HepG2 (cell line): ENCODE data around the gene MYO18B.

ENCODE experiments used
- CEBPG ChIP-seq: IDR thresholded peaks from 2 replicates; pipeline ENCODE4 v1.6.1; 2016
- GABPA ChIP-seq, 2 experiments: IDR thresholded peaks; 2 replicates each; pipeline ENCODE4 v1.6.1; 2011 to 2016; ENCODE audit warnings: low read depth in 2 of 2, low read length in 1 of 2, missing biosample characterization in 1 of 2, missing genetic modification characterization in 1 of 2
- MXD4 ChIP-seq: IDR thresholded peaks from 2 replicates; pipeline ENCODE4 v1.6.1; 2016; ENCODE audit warnings: mild to moderate bottlenecking, missing biosample characterization, missing genetic modification reagents
- ZNF124 ChIP-seq: sonication (generic); formaldehyde crosslinking; IDR thresholded peaks from 2 replicates; pipeline ENCODE4 v1.4.0; 2020; ENCODE audit warnings: missing genetic modification reagents
- ZNF331 ChIP-seq: sonication (generic); formaldehyde crosslinking; IDR thresholded peaks from 2 replicates; pipeline ENCODE4 v1.4.0; 2020; ENCODE audit warnings: missing genetic modification reagents
- ZSCAN5A ChIP-seq: sonication (generic); formaldehyde crosslinking; IDR thresholded peaks from 2 replicates; pipeline ENCODE4 v1.8.0; 2022; ENCODE audit warnings: mild to moderate bottlenecking, missing genetic modification reagents, borderline replicate concordance
- TF ChIP-seq, protein P1 (sequence below): sonication (generic); formaldehyde crosslinking; IDR thresholded peaks from 2 replicates; pipeline ENCODE4 v1.4.0; 2020; ENCODE audit warnings: mild to moderate bottlenecking, missing genetic modification reagents
- TF ChIP-seq, protein P2 (sequence below), 2 experiments: IDR thresholded peaks; 2 replicates each; pipeline ENCODE4 v1.6.1; 2011 to 2012; ENCODE audit warnings: low read length in 2 of 2, borderline replicate concordance in 1 of 2, low read depth in 1 of 2, mild to moderate bottlenecking in 1 of 2, moderate library complexity in 1 of 2
- TF ChIP-seq, protein P3 (sequence below): sonication (generic); formaldehyde crosslinking; IDR thresholded peaks from 2 replicates; pipeline ENCODE4 v1.4.0; 2020; ENCODE audit warnings: missing genetic modification reagents, mild to moderate bottlenecking, borderline replicate concordance

DNA sequence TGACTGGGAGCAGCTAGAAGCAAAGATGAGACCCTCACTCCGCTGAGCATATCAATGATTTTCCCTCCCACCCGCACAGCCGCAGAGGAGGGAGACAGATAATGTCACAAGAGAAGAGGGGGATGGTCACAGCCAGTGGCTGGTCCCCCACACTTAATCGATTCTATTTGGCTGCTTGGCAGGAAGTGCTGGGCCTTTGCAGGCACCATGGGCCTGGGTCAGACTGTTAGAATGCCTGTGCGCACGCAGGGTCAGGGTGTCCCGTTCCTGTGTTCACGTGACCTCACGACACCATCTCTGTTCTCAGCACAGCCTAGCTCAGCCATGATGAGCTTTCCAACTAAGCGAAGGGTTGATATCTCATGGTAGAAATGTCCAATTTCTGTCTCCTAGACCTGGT lies 107.0 kb downstream of the MYO18B start:
- TF ChIP-seq GABPA (IDR thresholded peaks at IDR 0.05; ENCODE audit: low read depth, low read length), result no peak
- no peak for TF ChIP-seq GABPA (CRISPR knock-in tag; IDR thresholded peaks at IDR 0.05; ENCODE audit: low read depth)
- TF ChIP-seq ZNF331, result no peak
- TF ChIP-seq ZNF124 (CRISPR knock-in tag), result no peak
- TF ChIP-seq, protein P1, sequence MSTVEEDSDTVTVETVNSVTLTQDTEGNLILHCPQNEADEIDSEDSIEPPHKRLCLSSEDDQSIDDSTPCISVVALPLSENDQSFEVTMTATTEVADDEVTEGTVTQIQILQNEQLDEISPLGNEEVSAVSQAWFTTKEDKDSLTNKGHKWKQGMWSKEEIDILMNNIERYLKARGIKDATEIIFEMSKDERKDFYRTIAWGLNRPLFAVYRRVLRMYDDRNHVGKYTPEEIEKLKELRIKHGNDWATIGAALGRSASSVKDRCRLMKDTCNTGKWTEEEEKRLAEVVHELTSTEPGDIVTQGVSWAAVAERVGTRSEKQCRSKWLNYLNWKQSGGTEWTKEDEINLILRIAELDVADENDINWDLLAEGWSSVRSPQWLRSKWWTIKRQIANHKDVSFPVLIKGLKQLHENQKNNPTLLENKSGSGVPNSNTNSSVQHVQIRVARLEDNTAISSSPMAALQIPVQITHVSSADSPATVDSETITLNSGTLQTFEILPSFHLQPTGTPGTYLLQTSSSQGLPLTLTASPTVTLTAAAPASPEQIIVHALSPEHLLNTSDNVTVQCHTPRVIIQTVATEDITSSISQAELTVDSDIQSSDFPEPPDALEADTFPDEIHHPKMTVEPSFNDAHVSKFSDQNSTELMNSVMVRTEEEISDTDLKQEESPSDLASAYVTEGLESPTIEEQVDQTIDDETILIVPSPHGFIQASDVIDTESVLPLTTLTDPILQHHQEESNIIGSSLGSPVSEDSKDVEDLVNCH (CRISPR knock-in tag), result no peak
- no peak for TF ChIP-seq ZSCAN5A (CRISPR knock-in tag)
- no peak for TF ChIP-seq CEBPG
- TF ChIP-seq, protein P2, sequence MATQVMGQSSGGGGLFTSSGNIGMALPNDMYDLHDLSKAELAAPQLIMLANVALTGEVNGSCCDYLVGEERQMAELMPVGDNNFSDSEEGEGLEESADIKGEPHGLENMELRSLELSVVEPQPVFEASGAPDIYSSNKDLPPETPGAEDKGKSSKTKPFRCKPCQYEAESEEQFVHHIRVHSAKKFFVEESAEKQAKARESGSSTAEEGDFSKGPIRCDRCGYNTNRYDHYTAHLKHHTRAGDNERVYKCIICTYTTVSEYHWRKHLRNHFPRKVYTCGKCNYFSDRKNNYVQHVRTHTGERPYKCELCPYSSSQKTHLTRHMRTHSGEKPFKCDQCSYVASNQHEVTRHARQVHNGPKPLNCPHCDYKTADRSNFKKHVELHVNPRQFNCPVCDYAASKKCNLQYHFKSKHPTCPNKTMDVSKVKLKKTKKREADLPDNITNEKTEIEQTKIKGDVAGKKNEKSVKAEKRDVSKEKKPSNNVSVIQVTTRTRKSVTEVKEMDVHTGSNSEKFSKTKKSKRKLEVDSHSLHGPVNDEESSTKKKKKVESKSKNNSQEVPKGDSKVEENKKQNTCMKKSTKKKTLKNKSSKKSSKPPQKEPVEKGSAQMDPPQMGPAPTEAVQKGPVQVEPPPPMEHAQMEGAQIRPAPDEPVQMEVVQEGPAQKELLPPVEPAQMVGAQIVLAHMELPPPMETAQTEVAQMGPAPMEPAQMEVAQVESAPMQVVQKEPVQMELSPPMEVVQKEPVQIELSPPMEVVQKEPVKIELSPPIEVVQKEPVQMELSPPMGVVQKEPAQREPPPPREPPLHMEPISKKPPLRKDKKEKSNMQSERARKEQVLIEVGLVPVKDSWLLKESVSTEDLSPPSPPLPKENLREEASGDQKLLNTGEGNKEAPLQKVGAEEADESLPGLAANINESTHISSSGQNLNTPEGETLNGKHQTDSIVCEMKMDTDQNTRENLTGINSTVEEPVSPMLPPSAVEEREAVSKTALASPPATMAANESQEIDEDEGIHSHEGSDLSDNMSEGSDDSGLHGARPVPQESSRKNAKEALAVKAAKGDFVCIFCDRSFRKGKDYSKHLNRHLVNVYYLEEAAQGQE (IDR thresholded peaks at IDR 0.05; ENCODE audit: borderline replicate concordance in 1 of 2, low read depth in 1 of 2, low read length in 2 of 2), result no peak
- TF ChIP-seq MXD4 (CRISPR knock-in tag), result no peak
- TF ChIP-seq, protein P3, sequence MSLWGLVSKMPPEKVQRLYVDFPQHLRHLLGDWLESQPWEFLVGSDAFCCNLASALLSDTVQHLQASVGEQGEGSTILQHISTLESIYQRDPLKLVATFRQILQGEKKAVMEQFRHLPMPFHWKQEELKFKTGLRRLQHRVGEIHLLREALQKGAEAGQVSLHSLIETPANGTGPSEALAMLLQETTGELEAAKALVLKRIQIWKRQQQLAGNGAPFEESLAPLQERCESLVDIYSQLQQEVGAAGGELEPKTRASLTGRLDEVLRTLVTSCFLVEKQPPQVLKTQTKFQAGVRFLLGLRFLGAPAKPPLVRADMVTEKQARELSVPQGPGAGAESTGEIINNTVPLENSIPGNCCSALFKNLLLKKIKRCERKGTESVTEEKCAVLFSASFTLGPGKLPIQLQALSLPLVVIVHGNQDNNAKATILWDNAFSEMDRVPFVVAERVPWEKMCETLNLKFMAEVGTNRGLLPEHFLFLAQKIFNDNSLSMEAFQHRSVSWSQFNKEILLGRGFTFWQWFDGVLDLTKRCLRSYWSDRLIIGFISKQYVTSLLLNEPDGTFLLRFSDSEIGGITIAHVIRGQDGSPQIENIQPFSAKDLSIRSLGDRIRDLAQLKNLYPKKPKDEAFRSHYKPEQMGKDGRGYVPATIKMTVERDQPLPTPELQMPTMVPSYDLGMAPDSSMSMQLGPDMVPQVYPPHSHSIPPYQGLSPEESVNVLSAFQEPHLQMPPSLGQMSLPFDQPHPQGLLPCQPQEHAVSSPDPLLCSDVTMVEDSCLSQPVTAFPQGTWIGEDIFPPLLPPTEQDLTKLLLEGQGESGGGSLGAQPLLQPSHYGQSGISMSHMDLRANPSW (CRISPR knock-in tag), result no peak
